DND-41 (cell line): ENCODE measurements around the gene GGCT.

Experiments used
- EZH2 ChIP-seq: IDR thresholded peaks from 3 replicates; pipeline ENCODE4 v1.6.1; 2012; ENCODE audit warnings: borderline replicate concordance, low read depth, mild to moderate bottlenecking, moderate library complexity, low read length, inconsistent platforms; ENCODE audit not compliant: severe bottlenecking
- TF ChIP-seq, protein P1 (sequence below): IDR thresholded peaks from 2 replicates; pipeline ENCODE4 v1.5.1; 2012; ENCODE audit warnings: borderline replicate concordance, low read length, moderate library complexity, mild to moderate bottlenecking; ENCODE audit not compliant: poor library complexity, severe bottlenecking; ENCODE audit errors: extremely low read depth

DNA sequence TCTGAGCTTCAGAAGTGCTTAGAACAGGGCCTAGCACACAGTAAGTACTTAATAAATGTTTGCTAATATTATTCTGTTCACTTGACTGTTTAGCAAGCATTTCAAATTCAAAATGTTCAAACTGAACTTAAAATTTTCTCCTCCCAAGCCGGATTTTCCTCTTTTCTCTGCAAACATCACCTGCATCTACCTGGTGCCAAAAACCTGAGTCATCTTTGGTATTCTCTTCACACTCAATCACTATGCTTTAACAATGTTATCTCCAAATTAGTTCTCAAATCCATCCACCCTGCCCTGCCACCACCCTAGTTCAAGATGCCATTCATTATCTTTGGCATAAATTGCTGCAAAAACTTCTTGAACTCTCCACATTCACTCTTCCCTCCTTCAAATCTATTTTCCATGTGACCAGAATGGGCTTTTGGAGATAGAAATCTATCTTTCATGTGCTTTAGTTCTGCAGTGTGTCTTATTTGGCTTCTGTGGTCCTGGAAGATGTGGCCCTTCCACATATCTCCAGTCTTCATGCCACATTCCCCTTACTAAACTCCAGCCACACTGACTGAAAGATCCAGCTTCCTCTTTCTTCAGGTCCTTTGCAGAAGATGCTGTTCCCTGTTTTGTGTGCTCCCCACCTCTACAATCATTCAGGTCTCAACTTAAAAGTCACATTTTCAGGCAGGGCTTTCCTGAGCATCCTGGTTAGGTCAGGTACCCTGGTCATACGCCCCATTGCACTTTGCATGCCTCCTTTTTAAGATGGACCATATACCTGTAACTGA lies 2.0 kb downstream of the GGCT start:
- TF ChIP-seq, protein P1, sequence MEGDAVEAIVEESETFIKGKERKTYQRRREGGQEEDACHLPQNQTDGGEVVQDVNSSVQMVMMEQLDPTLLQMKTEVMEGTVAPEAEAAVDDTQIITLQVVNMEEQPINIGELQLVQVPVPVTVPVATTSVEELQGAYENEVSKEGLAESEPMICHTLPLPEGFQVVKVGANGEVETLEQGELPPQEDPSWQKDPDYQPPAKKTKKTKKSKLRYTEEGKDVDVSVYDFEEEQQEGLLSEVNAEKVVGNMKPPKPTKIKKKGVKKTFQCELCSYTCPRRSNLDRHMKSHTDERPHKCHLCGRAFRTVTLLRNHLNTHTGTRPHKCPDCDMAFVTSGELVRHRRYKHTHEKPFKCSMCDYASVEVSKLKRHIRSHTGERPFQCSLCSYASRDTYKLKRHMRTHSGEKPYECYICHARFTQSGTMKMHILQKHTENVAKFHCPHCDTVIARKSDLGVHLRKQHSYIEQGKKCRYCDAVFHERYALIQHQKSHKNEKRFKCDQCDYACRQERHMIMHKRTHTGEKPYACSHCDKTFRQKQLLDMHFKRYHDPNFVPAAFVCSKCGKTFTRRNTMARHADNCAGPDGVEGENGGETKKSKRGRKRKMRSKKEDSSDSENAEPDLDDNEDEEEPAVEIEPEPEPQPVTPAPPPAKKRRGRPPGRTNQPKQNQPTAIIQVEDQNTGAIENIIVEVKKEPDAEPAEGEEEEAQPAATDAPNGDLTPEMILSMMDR, result no peak
- TF ChIP-seq EZH2, result no peak
